ENCODE data around the gene ZSWIM6.

GRCh38 chr5:61468483-61468865, 136.4 kb downstream of the ZSWIM6 start:
- TF ChIP-seq USF2 (IDR thresholded peaks at IDR 0.05; ENCODE audit: low read depth, low read length) (no peak), POLR2A (IDR thresholded peaks at IDR 0.05; ENCODE audit: low read depth, low read length) (no peak), FOS (IDR thresholded peaks at IDR 0.05; ENCODE audit: low read depth, low read length) (no peak), MAZ (IDR thresholded peaks at IDR 0.05; ENCODE audit: borderline replicate concordance, low read depth, low read length) (no peak), CEBPB (IDR thresholded peaks at IDR 0.05; ENCODE audit: low read depth, low read length) (no peak), MXI1 (IDR thresholded peaks at IDR 0.05; ENCODE audit: borderline replicate concordance, low read depth, low read length) (no peak), RAD21 (IDR thresholded peaks at IDR 0.05; ENCODE audit: low read length) (no peak), SMC3 (IDR thresholded peaks at IDR 0.05; ENCODE audit: low read depth, low read length) (no peak), RFX5 (IDR thresholded peaks at IDR 0.05; ENCODE audit: low read depth, low read length) (no peak), NFE2L2 (IDR thresholded peaks at IDR 0.05; ENCODE audit: low read depth, low read length) (no peak), MAFK (IDR thresholded peaks at IDR 0.05; ENCODE audit: low read depth, low read length) (no peak), BHLHE40 (IDR thresholded peaks at IDR 0.05; ENCODE audit: low read depth, low read length) (no peak)
- TF ChIP-seq, protein P1, sequence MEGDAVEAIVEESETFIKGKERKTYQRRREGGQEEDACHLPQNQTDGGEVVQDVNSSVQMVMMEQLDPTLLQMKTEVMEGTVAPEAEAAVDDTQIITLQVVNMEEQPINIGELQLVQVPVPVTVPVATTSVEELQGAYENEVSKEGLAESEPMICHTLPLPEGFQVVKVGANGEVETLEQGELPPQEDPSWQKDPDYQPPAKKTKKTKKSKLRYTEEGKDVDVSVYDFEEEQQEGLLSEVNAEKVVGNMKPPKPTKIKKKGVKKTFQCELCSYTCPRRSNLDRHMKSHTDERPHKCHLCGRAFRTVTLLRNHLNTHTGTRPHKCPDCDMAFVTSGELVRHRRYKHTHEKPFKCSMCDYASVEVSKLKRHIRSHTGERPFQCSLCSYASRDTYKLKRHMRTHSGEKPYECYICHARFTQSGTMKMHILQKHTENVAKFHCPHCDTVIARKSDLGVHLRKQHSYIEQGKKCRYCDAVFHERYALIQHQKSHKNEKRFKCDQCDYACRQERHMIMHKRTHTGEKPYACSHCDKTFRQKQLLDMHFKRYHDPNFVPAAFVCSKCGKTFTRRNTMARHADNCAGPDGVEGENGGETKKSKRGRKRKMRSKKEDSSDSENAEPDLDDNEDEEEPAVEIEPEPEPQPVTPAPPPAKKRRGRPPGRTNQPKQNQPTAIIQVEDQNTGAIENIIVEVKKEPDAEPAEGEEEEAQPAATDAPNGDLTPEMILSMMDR (conservative IDR thresholded peaks at IDR 0.05; ENCODE audit: low read depth, low read length) = no peak
